HepG2 (cell line): ENCODE measurements around the gene TUBA4A. TPM values are rescaled to one million over a fixed set of nuclear protein-coding genes. Genes with fewer than 3 reads are reported as not detected.

ENCODE experiments used
- ATAC-seq: fragments of 200-7000 bp; cut with Tn5 transposase; 3 replicates; pipeline ENCODE4 v1.9.1; 2020; ENCODE audit warnings: mild to moderate bottlenecking, moderate library complexity
- BruUV-seq: library from RNA; stranded (reverse); fragments of 400-500 nt; replicated peaks from 2 replicates; lab custom pipeline; 2021; lab: Mats Ljungman, UMichigan
- CTCF ChIA-PET: fragments of 300-600 bp; formaldehyde crosslinking; extraction: SDS; loops from one replicate; lab custom pipeline; 2021; ENCODE audit warnings: low total read pairs, inconsistent platforms, low intra/inter-chr PET ratio; lab: Yijun Ruan, JAX
- POLR2A ChIA-PET: fragments of 350-600 bp; sonication (Branson Sonifier 250); formaldehyde crosslinking; loops from one replicate; lab custom pipeline; 2020; ENCODE audit warnings: antibody characterized with exemption, inconsistent platforms; lab: Yijun Ruan, JAX
- DNase-seq: peaks from one replicate; pipeline ENCODE4 v3.0.0-alpha.2; 2015; ENCODE audit warnings: low spot score
- FAIRE-seq: peaks from 3 replicates; lab custom pipeline; 2011; peaks lifted over from hg19 to GRCh38; lab: Jason Lieb, UNC
- H2AFZ ChIP-seq: one replicate; pipeline ENCODE4 v1.6.1; 2011; ENCODE audit warnings: low read length, inconsistent platforms
- H3K27ac ChIP-seq: fragments of 300-600 bp; 3 replicates; pipeline ENCODE4 v1.8.0; 2011; ENCODE audit warnings: mixed run types, mild to moderate bottlenecking, mixed read lengths, low read length, inconsistent platforms; ENCODE audit not compliant: insufficient read depth; ENCODE audit errors: extremely low read length
- H3K27me3 ChIP-seq, 2 experiments: fragments of 200-600 bp in 1 of 2; 2 replicates in 1 of 2; 3 replicates in 1 of 2; pipeline versions ENCODE4 v1.6.0 to v1.8.0; 2011; ENCODE audit warnings: low read length in 2 of 2, mild to moderate bottlenecking in 2 of 2, moderate library complexity in 2 of 2, inconsistent platforms in 1 of 2; ENCODE audit not compliant: insufficient read depth in 2 of 2, control insufficient read depth in 1 of 2
- H3K36me3 ChIP-seq, 2 experiments: fragments of 200-600 bp in 1 of 2; replicated peaks in 1 of 2; 2 replicates in 1 of 2; 3 replicates in 1 of 2; pipeline versions ENCODE4 v1.5.1 to v1.8.0; 2011; ENCODE audit warnings: low read length in 2 of 2, inconsistent platforms in 1 of 2; ENCODE audit not compliant: insufficient read depth in 2 of 2, control insufficient read depth in 1 of 2
- H3K4me1 ChIP-seq: 2 replicates; pipeline ENCODE4 v1.5.1; 2012; ENCODE audit warnings: low read length, inconsistent platforms; ENCODE audit not compliant: insufficient read depth
- H3K4me2 ChIP-seq: 2 replicates; pipeline ENCODE4 v1.6.0; 2011; ENCODE audit warnings: low read depth, low read length, inconsistent platforms
- H3K4me3 ChIP-seq, 3 experiments: fragments of 200-600 bp in 1 of 3; sonication (generic), shearing (Covaris generic) in 1 of 3; replicated peaks in 1 of 3; 2 replicates each; pipeline ENCODE4 v1.5.1; 2011 to 2016; ENCODE audit warnings: low read length in 3 of 3, inconsistent platforms in 2 of 3, low read depth in 2 of 3, mild to moderate bottlenecking in 2 of 3, control low read depth in 1 of 3, mixed read lengths in 1 of 3; ENCODE audit not compliant: insufficient read depth in 1 of 3
- H3K79me2 ChIP-seq: one replicate; pipeline ENCODE4 v1.6.1; 2011; ENCODE audit warnings: low read length, inconsistent platforms; ENCODE audit not compliant: insufficient read depth
- H3K9ac ChIP-seq: 2 replicates; pipeline ENCODE4 v1.6.0; 2011; ENCODE audit warnings: mild to moderate bottlenecking, low read depth, low read length, inconsistent platforms; ENCODE audit not compliant: insufficient read depth
- H3K9me3 ChIP-seq: 2 replicates; pipeline ENCODE4 v1.5.1; 2012; ENCODE audit warnings: mild to moderate bottlenecking, low read length
- H4K20me1 ChIP-seq: 2 replicates; pipeline ENCODE4 v1.6.0; 2011; ENCODE audit warnings: inconsistent platforms, mild to moderate bottlenecking, low read length, moderate library complexity; ENCODE audit not compliant: insufficient read depth
- CREB1 ChIP-seq, 2 experiments: fragments of 450-650 bp in 1 of 2; IDR thresholded peaks; 2 replicates each; pipeline ENCODE4 v1.6.1; 2016 to 2017; ENCODE audit warnings: control low read depth in 1 of 2, mild to moderate bottlenecking in 1 of 2, missing compliant biosample characterization in 1 of 2, missing genetic modification characterization in 1 of 2
- FOSL2 ChIP-seq: sonication (generic); formaldehyde crosslinking; IDR thresholded peaks from 2 replicates; pipeline ENCODE4 v1.4.0; 2020; ENCODE audit warnings: missing genetic modification reagents
- KMT2B ChIP-seq: IDR thresholded peaks from 2 replicates; pipeline ENCODE4 v1.6.1; 2016; ENCODE audit warnings: missing genetic modification reagents, missing compliant biosample characterization
- MIER2 ChIP-seq: IDR thresholded peaks from 2 replicates; pipeline ENCODE4 v1.6.1; 2016; ENCODE audit warnings: missing biosample characterization, missing genetic modification reagents
- NFIB ChIP-seq: sonication (generic); formaldehyde crosslinking; IDR thresholded peaks from 2 replicates; pipeline ENCODE4 v1.9.0; 2021; ENCODE audit warnings: missing genetic modification reagents, mild to moderate bottlenecking, borderline replicate concordance
- PLRG1 ChIP-seq: fragments of 450-650 bp; conservative IDR thresholded peaks from 2 replicates; pipeline ENCODE4 v1.6.1; 2016
- ZBTB7B ChIP-seq: sonication (generic); formaldehyde crosslinking; IDR thresholded peaks from 2 replicates; pipeline ENCODE4 v1.4.0; 2020; ENCODE audit warnings: missing genetic modification reagents
- ZNF605 ChIP-seq: sonication (generic); formaldehyde crosslinking; IDR thresholded peaks from 2 replicates; pipeline ENCODE4 v1.8.0; 2022; ENCODE audit warnings: mild to moderate bottlenecking, missing genetic modification reagents
- ZNF616 ChIP-seq: sonication (generic); formaldehyde crosslinking; IDR thresholded peaks from 2 replicates; pipeline ENCODE4 v1.5.0; 2020; ENCODE audit warnings: low read depth, mild to moderate bottlenecking, missing genetic modification reagents
- ZSCAN20 ChIP-seq: sonication (generic); formaldehyde crosslinking; IDR thresholded peaks from 2 replicates; pipeline ENCODE4 v1.4.0; 2020; ENCODE audit warnings: missing genetic modification reagents, mild to moderate bottlenecking, borderline replicate concordance
- WGBS: methylation state at CpG from one replicate; pipeline ENCODE4 v1.1.6; 2017; ENCODE audit warnings: low lambda C conversion rate; 5-methylcytosine and 5-hydroxymethylcytosine counted together
- in situ Hi-C: cut with HindIII; loops from 2 replicates; pipeline ENCODE4 v1.10.0; 2017; ENCODE audit warnings: low pct_unique_long_range_greater_than_20kb; ENCODE audit not compliant: extremely low pct_ligation_motif_present
- intact Hi-C: fragments of 100-400 bp; cut with micrococcal nuclease; formaldehyde crosslinking; loops from one replicate; pipeline ENCODE4 v1.10.0; 2022; ENCODE audit not compliant: unreplicated experiment
- polyA plus RNA-seq, 8 experiments: library from polyadenylated mRNA; depleted of rRNA in 3 of 8; stranded (reverse) in 7 of 8; unstranded in 1 of 8; fragments of >200 nt; fragmentation: Illumina TruSeq in 4 of 8; extraction: Trizol in 4 of 8; gene quantifications; 2 replicates each; pipeline versions ENCODE4 v1.2.1 to v1.2.3, GENCODE V29; 2011 to 2016; ENCODE audit warnings: low read depth in 4 of 8, missing spikeins in 1 of 8, mixed read lengths in 1 of 8; ENCODE audit not compliant: insufficient read depth in 1 of 8
- total RNA-seq, 5 experiments: library from RNA; depleted of rRNA; stranded (reverse); fragments of >200 nt; fragmentation: Illumina TruSeq; extraction: Trizol; gene quantifications; 2 replicates each; pipeline ENCODE4 v1.2.3, GENCODE V29; 2016; ENCODE audit warnings: low read depth in 1 of 5
- TF ChIP-seq, protein P1 (sequence below), 2 experiments: sonication (generic) in 1 of 2; formaldehyde crosslinking in 1 of 2; IDR thresholded peaks; 2 replicates each; pipeline versions ENCODE4 v1.5.1 to v1.6.1; 2011 to 2020; ENCODE audit warnings: borderline replicate concordance in 1 of 2, low read depth in 1 of 2, low read length in 1 of 2, mild to moderate bottlenecking in 1 of 2, missing genetic modification reagents in 1 of 2, moderate library complexity in 1 of 2
- TF ChIP-seq, protein P2 (sequence below): sonication (generic); formaldehyde crosslinking; IDR thresholded peaks from 2 replicates; pipeline ENCODE4 v1.5.0; 2020; ENCODE audit warnings: mild to moderate bottlenecking, missing genetic modification reagents, moderate library complexity
- TF ChIP-seq, protein P3 (sequence below): sonication (generic); formaldehyde crosslinking; IDR thresholded peaks from 2 replicates; pipeline ENCODE4 v1.4.0; 2020; ENCODE audit warnings: missing genetic modification reagents
- TF ChIP-seq, protein P4 (sequence below): sonication (generic); formaldehyde crosslinking; IDR thresholded peaks from 2 replicates; pipeline ENCODE4 v1.4.0; 2020; ENCODE audit warnings: missing genetic modification reagents, mild to moderate bottlenecking, borderline replicate concordance

The TUBA4A gene
- total and polyA plus RNA-seq, 2 of the 13 experiments (the other 11 are each of a cell fraction or from before 2014, with no cell fraction given) = 1.3 to 12.7 TPM

DNA sequence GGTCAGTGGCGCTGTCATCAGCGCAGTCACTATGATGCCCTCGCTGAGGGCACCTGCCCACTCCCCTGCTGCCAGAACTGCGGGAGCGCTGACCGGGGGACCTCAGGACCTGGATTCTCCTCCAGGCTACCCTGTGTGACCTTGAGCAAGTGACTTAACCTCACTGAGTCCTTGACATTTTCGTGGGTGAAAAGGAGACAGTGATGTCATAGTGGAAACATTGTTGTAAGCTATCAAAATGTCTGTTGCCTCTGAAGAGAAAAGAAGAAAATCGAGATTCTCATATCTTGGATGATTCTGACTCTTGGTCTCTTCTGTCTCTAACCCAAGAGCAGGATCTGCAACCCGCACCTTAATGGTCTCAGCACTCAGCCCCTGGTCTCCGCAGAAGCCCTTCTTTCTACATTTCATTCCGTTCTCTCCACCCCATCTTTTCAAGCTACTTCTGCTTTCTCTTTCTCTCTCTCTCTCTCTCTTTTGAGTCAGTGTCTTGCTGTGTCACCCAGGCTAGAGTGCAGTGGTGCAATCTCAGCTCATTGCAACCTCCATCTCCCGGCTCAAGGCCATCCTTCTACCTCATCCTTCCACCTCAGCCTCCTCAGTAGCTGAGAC, 978 bp upstream of the TUBA4A start:
- BruUV-seq = no TSS peak
- H2AFZ ChIP-seq = no peak overlapping the region
- FAIRE-seq (peak; percentile 26), DNase-seq (no peak), ATAC-seq (no peak; the same call in 2 of the 3 replicates)
- no peaks in the 10 kb centered on the region for H3K79me2 ChIP-seq
- H4K20me1 ChIP-seq = no peaks in the 10 kb centered on the region
- H3K36me3 ChIP-seq = no peaks in the 10 kb centered on the region
- H3K4me3 ChIP-seq = peak overlapping the region; percentile 62 to 83 (median 62)
- CTCF ChIA-PET = no interaction called here
- no peaks in the 10 kb centered on the region for H3K9me3 ChIP-seq
- H3K27me3 ChIP-seq = peaks cover 2 to 40% of the 10 kb centered on the region in 2 experiments; a peak in 4 of 5 replicates
- no peak overlapping the region for H3K27ac ChIP-seq
- in situ Hi-C loops = no loop called here
- intact Hi-C loops = no loop called here
- peaks cover 53% of the 10 kb centered on the region for H3K4me1 ChIP-seq
- H3K4me2 ChIP-seq = peak overlapping the region; percentile 99
- POLR2A ChIA-PET = interaction anchor here (1.0 to 3.5 kb wide), 11 partner anchors 10 to 134 kb away, joined by 3 to 26 read pairs (median 9); partner anchors contain the start of genes CNPPD1, DNAJB2, GLB1L and STK16
- peak overlapping the region; percentile 46; the same call in 1 of the 2 replicates for H3K9ac ChIP-seq
- 17% methylated on average over 12 of the region's 12 CpGs for WGBS
- TF ChIP-seq MIER2 (CRISPR knock-in tag) (no peak), FOSL2 (CRISPR knock-in tag) (no peak), ZSCAN20 (CRISPR knock-in tag) (no peak), ZNF616 (CRISPR knock-in tag) (no peak), ZBTB7B (no peak), ZNF605 (CRISPR knock-in tag) (no peak), CREB1 (IDR thresholded peaks at IDR 0.05) (peak; percentile 65), CREB1 (CRISPR knock-in tag; IDR thresholded peaks at IDR 0.05) (no peak), KMT2B (no peak), PLRG1 (no peak), NFIB (CRISPR knock-in tag) (no peak)
- TF ChIP-seq, protein P1, sequence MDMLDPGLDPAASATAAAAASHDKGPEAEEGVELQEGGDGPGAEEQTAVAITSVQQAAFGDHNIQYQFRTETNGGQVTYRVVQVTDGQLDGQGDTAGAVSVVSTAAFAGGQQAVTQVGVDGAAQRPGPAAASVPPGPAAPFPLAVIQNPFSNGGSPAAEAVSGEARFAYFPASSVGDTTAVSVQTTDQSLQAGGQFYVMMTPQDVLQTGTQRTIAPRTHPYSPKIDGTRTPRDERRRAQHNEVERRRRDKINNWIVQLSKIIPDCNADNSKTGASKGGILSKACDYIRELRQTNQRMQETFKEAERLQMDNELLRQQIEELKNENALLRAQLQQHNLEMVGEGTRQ (IDR thresholded peaks at IDR 0.05; ENCODE audit: low read depth, low read length) = no peak
- TF ChIP-seq, protein P1 (CRISPR knock-in tag; IDR thresholded peaks at IDR 0.05; ENCODE audit: borderline replicate concordance) = 0 out of 2 replicates have a peak, but pooled peaks have one; percentile 20
- TF ChIP-seq, protein P2, sequence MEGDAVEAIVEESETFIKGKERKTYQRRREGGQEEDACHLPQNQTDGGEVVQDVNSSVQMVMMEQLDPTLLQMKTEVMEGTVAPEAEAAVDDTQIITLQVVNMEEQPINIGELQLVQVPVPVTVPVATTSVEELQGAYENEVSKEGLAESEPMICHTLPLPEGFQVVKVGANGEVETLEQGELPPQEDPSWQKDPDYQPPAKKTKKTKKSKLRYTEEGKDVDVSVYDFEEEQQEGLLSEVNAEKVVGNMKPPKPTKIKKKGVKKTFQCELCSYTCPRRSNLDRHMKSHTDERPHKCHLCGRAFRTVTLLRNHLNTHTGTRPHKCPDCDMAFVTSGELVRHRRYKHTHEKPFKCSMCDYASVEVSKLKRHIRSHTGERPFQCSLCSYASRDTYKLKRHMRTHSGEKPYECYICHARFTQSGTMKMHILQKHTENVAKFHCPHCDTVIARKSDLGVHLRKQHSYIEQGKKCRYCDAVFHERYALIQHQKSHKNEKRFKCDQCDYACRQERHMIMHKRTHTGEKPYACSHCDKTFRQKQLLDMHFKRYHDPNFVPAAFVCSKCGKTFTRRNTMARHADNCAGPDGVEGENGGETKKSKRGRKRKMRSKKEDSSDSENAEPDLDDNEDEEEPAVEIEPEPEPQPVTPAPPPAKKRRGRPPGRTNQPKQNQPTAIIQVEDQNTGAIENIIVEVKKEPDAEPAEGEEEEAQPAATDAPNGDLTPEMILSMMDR (CRISPR knock-in tag) = peak; percentile 3; the same call in 1 of the 2 replicates
- TF ChIP-seq, protein P3, sequence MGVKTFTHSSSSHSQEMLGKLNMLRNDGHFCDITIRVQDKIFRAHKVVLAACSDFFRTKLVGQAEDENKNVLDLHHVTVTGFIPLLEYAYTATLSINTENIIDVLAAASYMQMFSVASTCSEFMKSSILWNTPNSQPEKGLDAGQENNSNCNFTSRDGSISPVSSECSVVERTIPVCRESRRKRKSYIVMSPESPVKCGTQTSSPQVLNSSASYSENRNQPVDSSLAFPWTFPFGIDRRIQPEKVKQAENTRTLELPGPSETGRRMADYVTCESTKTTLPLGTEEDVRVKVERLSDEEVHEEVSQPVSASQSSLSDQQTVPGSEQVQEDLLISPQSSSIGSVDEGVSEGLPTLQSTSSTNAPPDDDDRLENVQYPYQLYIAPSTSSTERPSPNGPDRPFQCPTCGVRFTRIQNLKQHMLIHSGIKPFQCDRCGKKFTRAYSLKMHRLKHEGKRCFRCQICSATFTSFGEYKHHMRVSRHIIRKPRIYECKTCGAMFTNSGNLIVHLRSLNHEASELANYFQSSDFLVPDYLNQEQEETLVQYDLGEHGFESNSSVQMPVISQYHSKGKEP (CRISPR knock-in tag) = no peak
- TF ChIP-seq, protein P4, sequence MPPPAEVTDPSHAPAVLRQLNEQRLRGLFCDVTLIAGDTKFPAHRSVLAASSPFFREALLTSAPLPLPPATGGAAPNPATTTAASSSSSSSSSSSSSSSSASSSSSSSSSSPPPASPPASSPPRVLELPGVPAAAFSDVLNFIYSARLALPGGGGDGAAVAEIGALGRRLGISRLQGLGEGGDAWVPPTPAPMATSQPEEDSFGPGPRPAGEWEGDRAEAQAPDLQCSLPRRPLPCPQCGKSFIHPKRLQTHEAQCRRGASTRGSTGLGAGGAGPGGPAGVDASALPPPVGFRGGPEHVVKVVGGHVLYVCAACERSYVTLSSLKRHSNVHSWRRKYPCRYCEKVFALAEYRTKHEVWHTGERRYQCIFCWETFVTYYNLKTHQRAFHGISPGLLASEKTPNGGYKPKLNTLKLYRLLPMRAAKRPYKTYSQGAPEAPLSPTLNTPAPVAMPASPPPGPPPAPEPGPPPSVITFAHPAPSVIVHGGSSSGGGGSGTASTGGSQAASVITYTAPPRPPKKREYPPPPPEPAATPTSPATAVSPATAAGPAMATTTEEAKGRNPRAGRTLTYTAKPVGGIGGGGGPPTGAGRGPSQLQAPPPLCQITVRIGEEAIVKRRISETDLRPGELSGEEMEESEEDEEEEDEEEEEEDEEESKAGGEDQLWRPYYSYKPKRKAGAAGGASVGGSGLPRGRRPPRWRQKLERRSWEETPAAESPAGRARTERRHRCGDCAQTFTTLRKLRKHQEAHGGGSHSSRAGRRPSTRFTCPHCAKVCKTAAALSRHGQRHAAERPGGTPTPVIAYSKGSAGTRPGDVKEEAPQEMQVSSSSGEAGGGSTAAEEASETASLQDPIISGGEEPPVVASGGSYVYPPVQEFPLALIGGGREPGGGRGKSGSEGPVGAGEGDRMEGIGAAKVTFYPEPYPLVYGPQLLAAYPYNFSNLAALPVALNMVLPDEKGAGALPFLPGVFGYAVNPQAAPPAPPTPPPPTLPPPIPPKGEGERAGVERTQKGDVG (CRISPR knock-in tag) = 0 out of 2 replicates have a peak, but pooled peaks have one; percentile 23
